Stimulated activated CD4-positive, alpha-beta T cell treated with anti-CD3 and anti-CD28 coated beads, Interleukin-12 subunit alpha, Interleukin-12 subunit beta, amount 100 ng/mL, for 24 hours (primary cell): ENCODE data around the gene MYBPC2.
"Not testable (repeated sequence)": the region's sequence is repeated elsewhere in the genome, so short reads cannot be mapped to it uniquely, and the experiment has no call there.

Experiments
- DNase-seq, 2 experiments: peaks; one replicate each; pipeline ENCODE4 v3.0.0-alpha.2; 2020; ENCODE audit warnings: low read depth in 2 of 2

MYBPC2 gene

GRCh38 chr19:50427997-50428425 is 4.7 kb upstream of the MYBPC2 start:
- DNase-seq, result no peak

GRCh38 chr19:50428772-50429463 is 3.8 kb upstream of the MYBPC2 start:
- no peak for DNase-seq

- no peak for DNase-seq
These were observed 1.8 kb upstream of the MYBPC2 start for GRCh38 chr19:50430888-50431342.

- peak; percentile 75 to 79 for DNase-seq
These were observed 1.1 kb upstream of the MYBPC2 start for GRCh38 chr19:50431343-50432220.

- no peak for DNase-seq
These were observed 799 bp downstream of the MYBPC2 start for GRCh38 chr19:50433201-50434180.

GRCh38 chr19:50434525-50434924 is 1.8 kb downstream of the MYBPC2 start:
- no peak for DNase-seq

GRCh38 chr19:50435221-50435620 is 2.5 kb downstream of the MYBPC2 start:
- DNase-seq, result no peak

- DNase-seq, result no peak
These were observed 2.9 kb downstream of the MYBPC2 start for GRCh38 chr19:50435627-50436026.

- DNase-seq, result no peak
These were observed 5.3 kb downstream of the MYBPC2 start for GRCh38 chr19:50437862-50438449.

GRCh38 chr19:50439130-50439529 is 6.4 kb downstream of the MYBPC2 start:
- DNase-seq, result not testable (repeated sequence)

- no peak for DNase-seq
These were observed 11.4 kb downstream of the MYBPC2 start for GRCh38 chr19:50444059-50444458.

- DNase-seq, result no peak
These were observed 14.4 kb downstream of the MYBPC2 start for GRCh38 chr19:50447053-50447452.

GRCh38 chr19:50447750-50448149 is 15.1 kb downstream of the MYBPC2 start:
- no peak for DNase-seq

- no peak for DNase-seq
These were observed 16.7 kb downstream of the MYBPC2 start for GRCh38 chr19:50449236-50449899.

- no peak for DNase-seq
These were observed 17.9 kb downstream of the MYBPC2 start for GRCh38 chr19:50450369-50451222.

- no peak for DNase-seq
These were observed 18.5 kb downstream of the MYBPC2 start for GRCh38 chr19:50451223-50451534.

GRCh38 chr19:50453243-50453642 is 20.6 kb downstream of the MYBPC2 start:
- DNase-seq, result no peak

- DNase-seq, result no peak
These were observed 23.3 kb downstream of the MYBPC2 start for GRCh38 chr19:50455992-50456391.

GRCh38 chr19:50457300-50457699 is 24.6 kb downstream of the MYBPC2 start:
- no peak for DNase-seq
